ENCODE data around the gene TUBA4A.
"Not testable (repeated sequence)": the region's sequence is repeated elsewhere in the genome, so short reads cannot be mapped to it uniquely, and the experiment has no call there.

TUBA4A gene

GRCh38 chr2:219210886-219211362 is 42.8 kb downstream of the TUBA4A start:
- no peak for DNase-seq (ENCODE audit: low read depth)

DNA sequence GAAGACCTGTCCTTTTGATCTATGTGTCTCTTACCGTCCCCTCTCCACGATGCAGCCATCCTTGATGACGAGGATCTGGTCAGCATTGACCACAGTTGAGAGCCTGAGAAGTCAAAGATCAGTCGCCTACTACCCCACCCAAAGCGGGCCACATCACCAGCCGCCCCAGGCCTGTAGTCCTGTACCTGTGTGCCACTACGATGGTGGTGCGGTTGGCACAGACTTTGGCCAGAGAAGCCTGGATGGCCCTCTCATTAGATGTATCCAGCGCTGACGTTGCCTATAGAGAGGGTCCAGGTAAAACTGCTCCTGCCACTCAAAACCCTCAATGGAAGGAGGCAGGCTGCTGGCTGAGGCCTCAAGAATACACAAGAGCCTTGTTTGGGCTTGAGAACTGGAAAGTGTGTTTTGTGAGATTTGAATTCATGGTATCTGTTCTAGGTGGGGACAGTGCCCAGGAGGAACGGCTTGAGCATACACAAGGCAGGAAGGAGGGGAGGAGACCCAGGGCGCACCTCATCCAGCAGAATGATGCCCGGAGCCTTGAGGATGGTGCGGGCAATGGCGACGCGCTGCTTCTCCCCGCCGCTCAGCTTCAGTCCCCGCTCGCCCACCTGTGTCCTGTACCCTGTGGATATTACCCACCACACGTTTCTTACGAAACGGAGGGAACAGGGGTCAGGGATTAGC is 43.4 kb downstream of the TUBA4A start:
- no peak for DNase-seq (ENCODE audit: low read depth)

- DNase-seq (ENCODE audit: low read depth), result no peak
Measured at GRCh38 chr2:219209236-219210195, 44.2 kb downstream of the TUBA4A start.

DNA sequence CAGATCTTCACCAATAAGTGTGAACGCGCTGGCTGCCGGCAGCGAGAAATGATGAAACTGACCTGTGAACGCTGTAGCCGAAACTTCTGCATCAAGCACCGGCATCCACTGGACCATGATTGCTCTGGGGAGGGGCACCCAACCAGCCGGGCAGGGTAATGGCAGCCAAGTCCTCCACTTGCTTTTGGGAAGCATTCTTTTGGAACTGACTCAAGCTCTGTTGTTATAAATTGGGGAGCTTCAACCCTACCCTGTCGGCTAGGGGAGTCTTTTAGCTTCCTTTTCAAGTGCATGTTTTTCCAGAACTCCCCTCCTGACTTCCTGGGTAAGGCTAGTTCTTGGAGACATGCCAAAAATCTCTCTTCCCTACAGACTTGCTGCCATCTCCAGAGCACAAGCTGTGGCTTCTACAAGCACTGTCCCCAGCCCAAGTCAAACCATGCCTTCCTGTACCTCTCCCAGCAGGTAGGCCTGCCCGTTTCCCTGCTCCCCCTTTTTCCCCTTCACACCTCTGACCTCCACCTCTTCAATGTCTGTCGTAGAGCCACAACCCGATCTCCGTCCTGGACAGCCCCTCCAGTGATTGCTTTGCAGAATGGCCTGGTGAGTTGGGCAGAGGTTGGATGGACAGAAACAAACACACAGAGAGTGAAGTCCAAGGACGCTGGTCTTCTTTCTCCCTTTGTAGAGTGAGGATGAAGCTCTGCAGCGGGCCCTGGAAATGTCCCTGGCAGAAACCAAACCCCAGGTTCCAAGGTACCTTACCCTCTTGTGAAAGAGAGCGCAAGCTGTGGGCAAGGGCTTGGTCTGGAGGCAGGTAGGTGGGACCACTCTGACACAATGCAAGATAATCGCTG is 45.6 kb downstream of the TUBA4A start:
- DNase-seq (ENCODE audit: low read depth), result no peak

DNA sequence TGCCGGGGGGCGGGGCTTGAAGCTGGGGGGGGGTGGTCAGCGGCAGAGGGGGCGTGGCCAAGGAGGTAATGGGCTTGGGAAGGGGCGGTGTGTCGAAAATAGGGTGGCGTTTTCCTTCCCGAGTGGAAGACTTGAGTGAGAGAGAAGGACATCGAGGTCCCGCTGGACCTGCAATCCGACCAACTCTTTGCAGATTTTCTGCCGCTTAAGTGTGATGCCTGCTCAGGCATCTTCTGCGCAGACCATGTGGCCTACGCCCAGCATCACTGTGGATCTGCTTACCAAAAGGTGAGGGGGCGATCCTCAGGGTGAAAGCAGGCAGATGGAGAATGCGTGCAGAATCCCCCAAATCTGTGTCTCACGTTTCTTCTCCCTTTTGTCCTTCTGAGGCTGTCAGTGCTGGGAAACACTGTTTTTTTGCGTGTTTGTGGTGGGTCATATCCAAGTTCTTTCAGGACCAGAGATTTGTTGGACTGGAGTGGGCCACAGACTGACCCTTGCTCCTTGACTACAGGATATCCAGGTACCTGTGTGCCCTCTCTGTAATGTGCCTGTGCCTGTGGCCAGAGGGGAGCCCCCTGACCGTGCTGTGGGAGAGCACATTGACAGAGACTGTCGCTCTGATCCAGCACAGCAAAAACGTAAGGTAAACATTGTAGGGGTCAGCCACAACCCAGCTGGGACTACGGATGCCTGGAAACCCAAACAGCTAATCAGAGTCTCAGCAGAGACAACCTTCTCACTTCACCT is 46.4 kb downstream of the TUBA4A start:
- no peak for DNase-seq (ENCODE audit: low read depth)

- DNase-seq (ENCODE audit: low read depth), result peak; percentile 83
Measured at GRCh38 chr2:219206328-219207133, 47.2 kb downstream of the TUBA4A start, which contains the start of gene ZFAND2B. Gene ZFAND2B, plus strand, starts transcription at chr2:219206782. Its CDS starts 206 bp downstream, at chr2:219206988.

GRCh38 chr2:219205981-219206327 is 47.8 kb downstream of the TUBA4A start:
- DNase-seq (ENCODE audit: low read depth), result no peak

GRCh38 chr2:219205165-219205538 is 48.6 kb downstream of the TUBA4A start:
- no peak for DNase-seq (ENCODE audit: low read depth)

DNA sequence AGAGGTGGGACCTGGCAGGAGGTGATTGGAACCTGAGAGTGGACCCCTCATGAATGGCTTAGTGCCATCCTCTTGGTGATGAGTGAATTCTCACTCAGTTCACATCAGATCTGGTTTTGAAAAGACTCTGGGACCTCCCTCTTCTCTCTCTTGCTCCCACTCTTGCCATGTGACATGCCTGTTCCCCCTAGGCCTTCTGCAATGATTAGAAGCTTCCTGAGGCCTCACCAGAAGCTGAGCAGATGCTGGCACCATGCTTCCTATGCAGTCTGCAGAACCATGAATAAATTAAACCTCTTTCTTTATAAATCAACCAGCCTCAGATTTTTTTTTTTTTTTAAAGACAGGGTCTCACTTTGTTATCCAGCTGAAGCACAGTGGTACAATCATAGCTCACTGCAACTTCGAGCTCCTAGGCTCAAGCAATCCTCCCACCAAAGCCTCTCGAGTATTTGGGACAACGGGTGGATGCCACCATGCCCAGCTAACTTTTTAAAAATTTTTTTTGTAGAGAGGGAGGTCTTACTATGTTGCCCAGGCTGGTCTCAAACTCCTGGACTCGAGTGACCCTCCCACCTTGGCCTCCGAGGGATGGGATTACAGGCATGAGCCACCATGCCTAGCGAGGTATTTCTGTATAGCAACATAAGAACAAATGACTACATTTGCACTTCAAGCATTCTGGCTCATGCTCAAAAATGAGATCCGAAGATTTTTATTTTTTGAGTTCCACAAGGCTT is 49.1 kb downstream of the TUBA4A start:
- no peak for DNase-seq (ENCODE audit: low read depth)

DNA sequence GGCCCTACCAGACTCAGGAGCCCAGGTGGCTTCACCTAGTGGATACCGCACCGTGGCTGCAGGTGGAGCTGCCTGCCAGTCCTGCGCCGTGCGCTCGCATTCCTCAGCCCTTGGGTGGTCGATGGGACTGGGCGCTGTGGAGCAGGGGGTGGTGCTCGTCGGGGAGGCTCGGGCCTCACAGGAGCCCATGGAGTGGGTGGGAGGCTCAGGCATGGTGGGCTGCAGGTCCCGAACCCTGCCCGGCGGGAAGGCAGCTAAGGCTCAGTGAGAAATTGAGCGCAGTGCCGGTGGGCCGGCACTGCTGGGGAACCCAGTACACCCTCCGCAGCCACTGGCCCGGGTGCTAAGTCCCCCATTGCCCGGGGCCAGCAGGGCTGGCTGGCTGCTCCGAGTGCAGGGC is 52.4 kb downstream of the TUBA4A start:
- not testable (repeated sequence) for DNase-seq (ENCODE audit: low read depth)

- DNase-seq (ENCODE audit: low read depth), result not testable (repeated sequence)
Measured at GRCh38 chr2:219200502-219201326, 53.0 kb downstream of the TUBA4A start.

Measured in stimulated activated CD8-positive, alpha-beta memory T cell treated with anti-CD3 and anti-CD28 coated beads, Interleukin-15, amount 100 ng/mL, for 1 hour (primary cell).